HCT116 (cell line): Measurements from ENCODE around the gene PRKD2. TPM values are rescaled to one million over a fixed set of nuclear protein-coding genes. Genes with fewer than 3 reads are reported as not detected.

ENCODE experiments used
- ATAC-seq: fragments of 200-7000 bp; cut with Tn5 transposase; 2 replicates; pipeline ENCODE4 v1.9.1; 2020; ENCODE audit warnings: mild to moderate bottlenecking, moderate library complexity
- BruUV-seq: library from RNA; stranded (reverse); fragments of 400-500 nt; replicated peaks from 2 replicates; lab custom pipeline; 2021; lab: Mats Ljungman, UMichigan
- CTCF ChIA-PET: fragments of 300-600 bp; sonication (Branson Sonifier 250); formaldehyde crosslinking; loops from one replicate; lab custom pipeline; 2021; ENCODE audit warnings: antibody characterized with exemption; lab: Charles Lee
- POLR2A ChIA-PET: fragments of 300-600, 350-600 bp; sonication (Branson Sonifier 250); formaldehyde crosslinking; loops from one replicate; lab custom pipeline; 2021; ENCODE audit warnings: antibody characterized with exemption; lab: Charles Lee
- RAD21 ChIA-PET, 2 experiments: fragments of 300-600 bp; sonication (Branson Sonifier 250); formaldehyde crosslinking; loops; one replicate each; lab custom pipeline; 2023; ENCODE audit warnings: low total read pairs in 2 of 2; ENCODE audit not compliant: uncharacterized antibody in 2 of 2, unreplicated experiment in 2 of 2, low non-redundant PET in 1 of 2; lab: Charles Lee
- DNase-seq: peaks from one replicate; pipeline ENCODE4 v3.0.0-alpha.2; 2010; ENCODE audit warnings: low read depth, low spot score
- H2AFZ ChIP-seq: fragments of 200-600 bp; shearing (Covaris generic), sonication (generic); 2 replicates; pipeline ENCODE4 v1.6.1; 2017; ENCODE audit warnings: low read depth, mixed run types, mixed read lengths, antibody characterized with exemption, low read length; ENCODE audit not compliant: poor library complexity, severe bottlenecking
- H3K27ac ChIP-seq: 2 replicates; pipeline ENCODE4 v1.5.1; 2012; ENCODE audit warnings: low read depth, low read length
- H3K27me3 ChIP-seq: fragments of 200-600 bp; sonication (generic); 2 replicates; pipeline ENCODE4 v1.6.1; 2016; ENCODE audit warnings: mixed run types, low read length, mixed read lengths; ENCODE audit not compliant: insufficient read depth
- H3K36me3 ChIP-seq, 2 experiments: fragments of 200-500 bp in 1 of 2; fragments of 200-600 bp in 1 of 2; sonication (Bioruptor generic) in 1 of 2; sonication (generic) in 1 of 2; 2 replicates each; pipeline versions ENCODE4 v1.5.1 to v1.6.1; 2014 to 2016; ENCODE audit warnings: low read length in 2 of 2, inconsistent platforms in 1 of 2, mixed read lengths in 1 of 2, mixed run types in 1 of 2; ENCODE audit not compliant: insufficient read depth in 2 of 2, control insufficient read depth in 1 of 2
- H3K4me1 ChIP-seq, 2 experiments: fragments of 200-600 bp in 1 of 2; sonication (generic) in 1 of 2; 2 replicates each; pipeline versions ENCODE4 v1.5.1 to v1.6.1; 2012 to 2017; ENCODE audit warnings: low read length in 2 of 2, inconsistent platforms in 1 of 2, mild to moderate bottlenecking in 1 of 2, mixed read lengths in 1 of 2, mixed run types in 1 of 2, moderate library complexity in 1 of 2; ENCODE audit not compliant: insufficient read depth in 2 of 2, control insufficient read depth in 1 of 2
- H3K4me2 ChIP-seq: fragments of 200-600 bp; sonication (generic); 2 replicates; pipeline ENCODE4 v1.6.1; 2017; ENCODE audit warnings: mixed run types, low read length, mixed read lengths
- H3K4me3 ChIP-seq, 2 experiments: fragments of 200-600 bp in 1 of 2; sonication (generic) in 1 of 2; replicated peaks in 1 of 2; 2 replicates each; pipeline ENCODE4 v1.5.1; 2011 to 2016; ENCODE audit warnings: low read length in 2 of 2, control low read depth in 1 of 2, low read depth in 1 of 2, mild to moderate bottlenecking in 1 of 2, mixed read lengths in 1 of 2, mixed run types in 1 of 2
- H3K79me2 ChIP-seq: fragments of 200-600 bp; sonication (generic); 2 replicates; pipeline ENCODE4 v1.6.1; 2017; ENCODE audit warnings: mild to moderate bottlenecking, mixed run types, low read length, moderate library complexity, mixed read lengths; ENCODE audit not compliant: insufficient read depth
- H3K9ac ChIP-seq: fragments of 200-600 bp; sonication (generic); 2 replicates; pipeline ENCODE4 v1.6.1; 2016; ENCODE audit warnings: low read length, mixed read lengths
- H3K9me2 ChIP-seq: fragments of 200-600 bp; sonication (generic), shearing (Covaris generic); 2 replicates; pipeline ENCODE4 v1.6.1; 2017; ENCODE audit warnings: mixed run types, mild to moderate bottlenecking, moderate library complexity; ENCODE audit not compliant: insufficient read depth
- H3K9me3 ChIP-seq, 2 experiments: fragments of 200-500 bp in 1 of 2; fragments of 200-600 bp in 1 of 2; sonication (Bioruptor generic) in 1 of 2; sonication (generic) in 1 of 2; 2 replicates each; pipeline ENCODE4 v1.6.1; 2014 to 2017; ENCODE audit warnings: low read length in 2 of 2, mixed read lengths in 2 of 2, inconsistent platforms in 1 of 2, low read depth in 1 of 2, mild to moderate bottlenecking in 1 of 2, mixed run types in 1 of 2, moderate library complexity in 1 of 2; ENCODE audit not compliant: control insufficient read depth in 1 of 2, insufficient read depth in 1 of 2
- H4K20me1 ChIP-seq: fragments of 200-600 bp; sonication (generic), shearing (Covaris generic); 2 replicates; pipeline ENCODE4 v1.6.1; 2017; ENCODE audit warnings: mixed run types, mild to moderate bottlenecking, moderate library complexity; ENCODE audit not compliant: insufficient read depth
- ATF3 ChIP-seq: IDR thresholded peaks from 2 replicates; pipeline ENCODE4 v1.6.1; 2012
- CEBPB ChIP-seq: IDR thresholded peaks from 2 replicates; pipeline ENCODE4 v1.6.1; 2012; ENCODE audit warnings: low read depth
- EGR1 ChIP-seq: IDR thresholded peaks from 2 replicates; pipeline ENCODE4 v1.6.1; 2012; ENCODE audit warnings: low read depth
- ELF1 ChIP-seq: IDR thresholded peaks from 2 replicates; pipeline ENCODE4 v1.6.1; 2012; ENCODE audit warnings: low read depth, borderline replicate concordance
- FOSL1 ChIP-seq: IDR thresholded peaks from 2 replicates; pipeline ENCODE4 v1.6.1; 2012; ENCODE audit warnings: low read depth
- JUND ChIP-seq: IDR thresholded peaks from 2 replicates; pipeline ENCODE4 v1.6.1; 2012
- POLR2AphosphoS5 ChIP-seq: IDR thresholded peaks from 2 replicates; pipeline ENCODE4 v1.6.1; 2011; ENCODE audit warnings: mild to moderate bottlenecking, low read depth, low read length, moderate library complexity
- SIN3A ChIP-seq: IDR thresholded peaks from 2 replicates; pipeline ENCODE4 v1.6.1; 2012; ENCODE audit warnings: low read depth
- YY1 ChIP-seq: IDR thresholded peaks from 2 replicates; pipeline ENCODE4 v1.6.1; 2011; ENCODE audit warnings: low read length, low read depth, moderate library complexity, mild to moderate bottlenecking; ENCODE audit not compliant: insufficient replicate concordance; ENCODE audit errors: extremely low read depth
- ZFX ChIP-seq: fragments of 450-650 bp; IDR thresholded peaks from 2 replicates; pipeline ENCODE4 v1.6.1; 2017
- ZNF274 ChIP-seq: fragments of 200-500 bp; sonication (Bioruptor generic); IDR thresholded peaks from 2 replicates; pipeline ENCODE4 v1.6.1; 2014; ENCODE audit warnings: mild to moderate bottlenecking, low read depth, low read length, inconsistent platforms
- intact Hi-C: fragments of 100-400 bp; cut with micrococcal nuclease; formaldehyde crosslinking; loops from 2 replicates; pipeline ENCODE4 v1.10.0; 2022
- total RNA-seq: library from RNA; stranded (reverse); gene quantifications from one replicate; pipeline ENCODE4 v1.2.1, GENCODE V29; 2021; ENCODE audit not compliant: unreplicated experiment

The PRKD2 gene
- total RNA-seq, 1 experiment from 2014 or later, result 73.5 TPM

GRCh38 chr19:46665072-46665471 is 51.8 kb downstream of the PRKD2 start:
- CTCF ChIA-PET, result interaction anchor here (4.4 kb wide), 1 partner anchor 51 kb away, joined by 217 read pairs; no protein-coding TSS in a partner anchor
- intact Hi-C loops, result no loop called here
- H3K9me3 ChIP-seq, result no peaks in the 10 kb centered on the region
- BruUV-seq, result no TSS peak
- peaks cover 14 to 21% of the 10 kb centered on the region in 2 experiments for H3K4me1 ChIP-seq
- no peak for TF ChIP-seq SIN3A
- no peak for TF ChIP-seq CEBPB
- no peak for TF ChIP-seq YY1
- no peak for TF ChIP-seq ELF1
- no peak for TF ChIP-seq ATF3
- no peak for TF ChIP-seq ZFX
- TF ChIP-seq JUND, result no peak
- TF ChIP-seq ZNF274, result no peak
- no peak for TF ChIP-seq FOSL1
- TF ChIP-seq POLR2AphosphoS5, result no peak
- TF ChIP-seq EGR1, result no peak
- POLR2A ChIA-PET, result interaction anchor here (0.6 kb wide), 1 partner anchor 9 kb away, joined by 3 read pairs; no protein-coding TSS in a partner anchor
- H3K4me3 ChIP-seq, result no peak overlapping the region
- H2AFZ ChIP-seq, result no peak overlapping the region
- no peak overlapping the region for H3K9ac ChIP-seq
- ATAC-seq (no peak), DNase-seq (no peak)
- RAD21 ChIA-PET, result interaction anchor here in 1 of 2 experiments (0.6 kb wide), 1 partner anchor 51 kb away, joined by 3 read pairs; no protein-coding TSS in a partner anchor
- no peak overlapping the region for H3K27ac ChIP-seq
- no peaks in the 10 kb centered on the region for H3K79me2 ChIP-seq
- no peak overlapping the region for H3K4me2 ChIP-seq
- H3K27me3 ChIP-seq, result no peaks in the 10 kb centered on the region
- H3K36me3 ChIP-seq, result no peaks in the 10 kb centered on the region
- H3K9me2 ChIP-seq, result no peaks in the 10 kb centered on the region
- no peaks in the 10 kb centered on the region for H4K20me1 ChIP-seq
